GM21526 (cell line): Measurements from ENCODE around the gene C19orf12.

Source experiments
- ATAC-seq: cut with Tn5 transposase; IDR thresholded peaks from one replicate; pipeline ENCODE4 v1.9.1; 2021; ENCODE audit warnings: moderate library complexity; ENCODE audit not compliant: unreplicated experiment, low FRiP score

Gene C19orf12

GRCh38 chr19:29714953-29715700, at the start of gene C19orf12:
TSS of gene C19orf12 (minus strand) at chr19:29715261. CDS start at chr19:29708413, 6,848 bp downstream.
- peak; percentile 58 for ATAC-seq

GRCh38 chr19:29764361-29764760, 49.3 kb upstream of the C19orf12 start:
- no peak for ATAC-seq

GRCh38 chr19:29763196-29763595, 48.1 kb upstream of the C19orf12 start:
- ATAC-seq: no peak

GRCh38 chr19:29761575-29762232, 46.6 kb upstream of the C19orf12 start:
- ATAC-seq: no peak

- ATAC-seq: no peak
Measured at GRCh38 chr19:29760752-29761502, 45.9 kb upstream of the C19orf12 start.

GRCh38 chr19:29759359-29759758, 44.3 kb upstream of the C19orf12 start:
- ATAC-seq: no peak

GRCh38 chr19:29758863-29759262, 43.8 kb upstream of the C19orf12 start:
- ATAC-seq: no peak

- no peak for ATAC-seq
Measured at GRCh38 chr19:29757551-29757950, 42.5 kb upstream of the C19orf12 start.

- no peak for ATAC-seq
Measured at GRCh38 chr19:29753934-29754305, 38.9 kb upstream of the C19orf12 start.

- ATAC-seq: no peak
Measured at GRCh38 chr19:29753190-29753933, 38.3 kb upstream of the C19orf12 start.

GRCh38 chr19:29752450-29753025, 37.5 kb upstream of the C19orf12 start:
- ATAC-seq: no peak

- no peak for ATAC-seq
Measured at GRCh38 chr19:29751932-29752331, 36.9 kb upstream of the C19orf12 start.

- no peak for ATAC-seq
Measured at GRCh38 chr19:29750001-29750400, 34.9 kb upstream of the C19orf12 start.

GRCh38 chr19:29748996-29749849, 34.2 kb upstream of the C19orf12 start:
- no peak for ATAC-seq

- ATAC-seq: no peak
Measured at GRCh38 chr19:29745253-29745652, 30.2 kb upstream of the C19orf12 start.

- no peak for ATAC-seq
Measured at GRCh38 chr19:29743681-29744080, 28.6 kb upstream of the C19orf12 start.

GRCh38 chr19:29741776-29742175, 26.7 kb upstream of the C19orf12 start:
- ATAC-seq: no peak

GRCh38 chr19:29741226-29741625, 26.2 kb upstream of the C19orf12 start:
- no peak for ATAC-seq

- ATAC-seq: no peak
Measured at GRCh38 chr19:29737461-29738000, 22.5 kb upstream of the C19orf12 start.
